Spleen (tissue), 7 donors: Measurements from ENCODE around the gene WWTR1.

ENCODE experiments used
- POLR2A ChIP-seq, 3 donors: fragments of 450-650 bp; IDR thresholded peaks; one replicate each; pipeline ENCODE4 v1.5.1; 2017; ENCODE audit warnings: antibody characterized with exemption in 3 of 3, mild to moderate bottlenecking in 1 of 3
- POLR2AphosphoS5 ChIP-seq, 3 donors: sonication (generic); formaldehyde crosslinking; IDR thresholded peaks; one replicate each; pipeline ENCODE4 v1.5.1; 2017; ENCODE audit warnings: antibody characterized with exemption in 3 of 3
- TF ChIP-seq, protein P1 (sequence below), 11 experiments: fragments of 200-600 bp in 7 of 11; fragments of 450-650 bp in 4 of 11; sonication (generic) in 4 of 11; IDR thresholded peaks in 8 of 11; conservative IDR thresholded peaks in 3 of 11; 1 replicate in 7 of 11; 2 replicates in 4 of 11; pipeline versions ENCODE4 v1.4.0 to v1.8.0; 2016 to 2021; ENCODE audit warnings: antibody characterized with exemption in 11 of 11, inconsistent platforms in 4 of 11, mild to moderate bottlenecking in 1 of 11
- donor health status: DM: no; HTN: no; CAD: no; lungs with moderate emphysema.
- donor health status: DM: no; HTN: no; CAD: no.
- donor health status: DM: no; HTN: no; CAD: no.

DNA sequence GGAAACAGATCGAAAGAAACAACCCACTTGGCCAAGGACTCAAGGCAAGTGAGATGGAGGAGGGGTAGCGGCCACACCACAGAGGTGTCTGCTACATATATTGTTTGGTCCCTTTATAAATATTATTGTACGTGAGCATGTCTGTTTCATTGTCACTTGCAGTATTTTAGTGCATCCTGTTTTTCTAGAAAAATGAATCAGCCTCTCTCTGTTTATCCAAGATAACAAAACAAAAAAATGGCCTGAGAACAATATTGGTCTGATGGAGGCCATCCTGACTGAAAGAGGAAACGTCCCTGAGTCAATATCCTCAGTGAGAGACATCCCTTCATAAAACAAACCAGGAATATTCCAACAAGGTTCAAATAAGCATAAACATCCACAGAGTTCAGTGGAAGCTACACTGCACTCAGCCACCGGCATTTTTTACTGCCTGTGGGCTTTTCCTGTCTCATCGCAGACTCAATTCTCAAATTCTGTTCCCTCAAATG lies 42.0 kb downstream of the WWTR1 start:
- TF ChIP-seq, protein P1, sequence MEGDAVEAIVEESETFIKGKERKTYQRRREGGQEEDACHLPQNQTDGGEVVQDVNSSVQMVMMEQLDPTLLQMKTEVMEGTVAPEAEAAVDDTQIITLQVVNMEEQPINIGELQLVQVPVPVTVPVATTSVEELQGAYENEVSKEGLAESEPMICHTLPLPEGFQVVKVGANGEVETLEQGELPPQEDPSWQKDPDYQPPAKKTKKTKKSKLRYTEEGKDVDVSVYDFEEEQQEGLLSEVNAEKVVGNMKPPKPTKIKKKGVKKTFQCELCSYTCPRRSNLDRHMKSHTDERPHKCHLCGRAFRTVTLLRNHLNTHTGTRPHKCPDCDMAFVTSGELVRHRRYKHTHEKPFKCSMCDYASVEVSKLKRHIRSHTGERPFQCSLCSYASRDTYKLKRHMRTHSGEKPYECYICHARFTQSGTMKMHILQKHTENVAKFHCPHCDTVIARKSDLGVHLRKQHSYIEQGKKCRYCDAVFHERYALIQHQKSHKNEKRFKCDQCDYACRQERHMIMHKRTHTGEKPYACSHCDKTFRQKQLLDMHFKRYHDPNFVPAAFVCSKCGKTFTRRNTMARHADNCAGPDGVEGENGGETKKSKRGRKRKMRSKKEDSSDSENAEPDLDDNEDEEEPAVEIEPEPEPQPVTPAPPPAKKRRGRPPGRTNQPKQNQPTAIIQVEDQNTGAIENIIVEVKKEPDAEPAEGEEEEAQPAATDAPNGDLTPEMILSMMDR (IDR thresholded peaks at IDR 0.05 in 8 of 11, conservative IDR thresholded peaks at IDR 0.05 in 3 of 11): no peak
- TF ChIP-seq POLR2AphosphoS5 (IDR thresholded peaks at IDR 0.05): peak in 1 of 3 donors; percentile 52
- peak in 1 of 3 donors; percentile 44 for TF ChIP-seq POLR2A (IDR thresholded peaks at IDR 0.05)
